NB4 (cell line): Measurements from ENCODE around the gene MGRN1.
A peak's percentile ranks its signal among the peaks of the same experiment; 100 is the strongest.

Experiments used
- DNase-seq: peaks from one replicate; pipeline ENCODE4 v3.0.0; 2010; ENCODE audit warnings: low read depth
- H3K4me3 ChIP-seq: one replicate; pipeline ENCODE4 v1.5.1; 2011; ENCODE audit warnings: mild to moderate bottlenecking, low read depth, low read length, moderate library complexity
- MYC ChIP-seq: IDR thresholded peaks from 2 replicates; pipeline ENCODE4 v1.6.1; 2011; ENCODE audit warnings: low read depth, low read length
- POLR2A ChIP-seq: IDR thresholded peaks from 2 replicates; pipeline ENCODE4 v1.6.1; 2011; ENCODE audit warnings: mild to moderate bottlenecking; ENCODE audit not compliant: insufficient read length; ENCODE audit errors: extremely low read depth
- TF ChIP-seq, protein P1 (sequence below): IDR thresholded peaks from 2 replicates; pipeline ENCODE4 v1.6.1; 2011; ENCODE audit warnings: low read depth, low read length
- TF ChIP-seq, protein P2 (sequence below): IDR thresholded peaks from one replicate; pipeline ENCODE4 v1.5.1; 2012; ENCODE audit warnings: low read depth, low read length

The MGRN1 gene

DNA sequence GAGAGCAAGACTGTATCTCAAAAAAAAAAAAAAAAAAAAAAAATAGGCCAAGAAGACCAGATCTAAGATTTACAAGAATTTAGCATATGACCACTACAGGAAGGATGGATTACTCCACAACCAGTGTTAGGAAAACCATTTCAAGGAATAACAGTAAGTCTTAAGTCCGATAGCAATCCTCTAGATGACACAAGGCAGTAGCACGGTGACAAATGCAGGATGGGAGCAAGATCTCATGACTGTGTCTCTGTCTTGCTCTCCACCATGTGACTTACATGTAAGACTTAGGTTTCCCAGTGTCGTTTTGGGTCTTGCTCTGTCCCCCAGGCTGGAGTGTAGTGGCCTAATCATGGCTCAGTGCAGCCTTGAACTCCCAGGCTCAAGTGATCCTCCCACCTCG, 40.7 kb upstream of the MGRN1 start:
- no peak for TF ChIP-seq POLR2A
- TF ChIP-seq MYC: no peak
- TF ChIP-seq, protein P1, sequence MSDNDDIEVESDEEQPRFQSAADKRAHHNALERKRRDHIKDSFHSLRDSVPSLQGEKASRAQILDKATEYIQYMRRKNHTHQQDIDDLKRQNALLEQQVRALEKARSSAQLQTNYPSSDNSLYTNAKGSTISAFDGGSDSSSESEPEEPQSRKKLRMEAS: no peak
- TF ChIP-seq, protein P2, sequence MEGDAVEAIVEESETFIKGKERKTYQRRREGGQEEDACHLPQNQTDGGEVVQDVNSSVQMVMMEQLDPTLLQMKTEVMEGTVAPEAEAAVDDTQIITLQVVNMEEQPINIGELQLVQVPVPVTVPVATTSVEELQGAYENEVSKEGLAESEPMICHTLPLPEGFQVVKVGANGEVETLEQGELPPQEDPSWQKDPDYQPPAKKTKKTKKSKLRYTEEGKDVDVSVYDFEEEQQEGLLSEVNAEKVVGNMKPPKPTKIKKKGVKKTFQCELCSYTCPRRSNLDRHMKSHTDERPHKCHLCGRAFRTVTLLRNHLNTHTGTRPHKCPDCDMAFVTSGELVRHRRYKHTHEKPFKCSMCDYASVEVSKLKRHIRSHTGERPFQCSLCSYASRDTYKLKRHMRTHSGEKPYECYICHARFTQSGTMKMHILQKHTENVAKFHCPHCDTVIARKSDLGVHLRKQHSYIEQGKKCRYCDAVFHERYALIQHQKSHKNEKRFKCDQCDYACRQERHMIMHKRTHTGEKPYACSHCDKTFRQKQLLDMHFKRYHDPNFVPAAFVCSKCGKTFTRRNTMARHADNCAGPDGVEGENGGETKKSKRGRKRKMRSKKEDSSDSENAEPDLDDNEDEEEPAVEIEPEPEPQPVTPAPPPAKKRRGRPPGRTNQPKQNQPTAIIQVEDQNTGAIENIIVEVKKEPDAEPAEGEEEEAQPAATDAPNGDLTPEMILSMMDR: no peak
- no peak overlapping the region for H3K4me3 ChIP-seq
- DNase-seq: peak; percentile 21

DNA sequence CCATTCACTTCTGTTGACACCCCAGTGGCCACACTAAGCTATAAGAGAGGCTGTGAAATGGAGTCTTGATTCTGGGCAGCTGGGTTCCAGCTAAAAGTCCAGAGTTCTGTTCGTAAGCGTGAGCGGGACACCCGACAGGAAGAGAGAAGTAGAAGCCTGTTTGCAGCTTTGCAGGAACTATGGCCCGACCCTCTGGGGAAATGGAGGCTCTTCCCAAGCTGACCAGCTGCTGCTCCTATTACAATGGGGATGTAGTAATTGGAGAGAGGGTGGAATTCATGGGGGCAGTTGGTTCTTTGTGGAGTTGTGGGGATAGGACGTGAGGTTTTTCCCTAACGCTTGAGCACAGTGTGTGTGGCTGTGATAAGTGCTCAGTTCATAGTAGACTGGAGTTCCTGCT, 38.3 kb upstream of the MGRN1 start:
- no peak for DNase-seq
- TF ChIP-seq MYC (no peak), POLR2A (no peak)
- TF ChIP-seq, protein P2: no peak
- TF ChIP-seq, protein P1: no peak
- no peak overlapping the region for H3K4me3 ChIP-seq

DNA sequence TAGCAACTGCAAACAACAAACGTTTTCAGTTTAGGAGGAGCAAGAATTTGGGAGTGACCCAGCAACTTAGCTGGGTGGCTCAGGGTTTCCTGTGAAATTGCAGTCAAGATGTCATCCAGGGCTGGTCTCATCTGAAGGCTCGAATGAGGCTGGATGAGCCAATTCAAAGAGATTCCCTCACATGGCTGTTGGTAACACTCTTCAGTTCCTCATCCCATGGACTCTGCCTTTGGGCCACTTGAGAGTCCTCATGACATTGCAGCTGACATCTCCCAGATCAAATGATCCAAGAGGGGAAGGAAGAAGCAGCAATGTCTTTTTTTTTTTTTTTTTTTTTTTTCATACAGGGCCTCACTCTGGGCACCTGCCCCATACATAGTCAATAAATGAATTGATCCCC, 36.2 kb upstream of the MGRN1 start:
- TF ChIP-seq, protein P1: no peak
- H3K4me3 ChIP-seq: no peak overlapping the region
- no peak for DNase-seq

DNA sequence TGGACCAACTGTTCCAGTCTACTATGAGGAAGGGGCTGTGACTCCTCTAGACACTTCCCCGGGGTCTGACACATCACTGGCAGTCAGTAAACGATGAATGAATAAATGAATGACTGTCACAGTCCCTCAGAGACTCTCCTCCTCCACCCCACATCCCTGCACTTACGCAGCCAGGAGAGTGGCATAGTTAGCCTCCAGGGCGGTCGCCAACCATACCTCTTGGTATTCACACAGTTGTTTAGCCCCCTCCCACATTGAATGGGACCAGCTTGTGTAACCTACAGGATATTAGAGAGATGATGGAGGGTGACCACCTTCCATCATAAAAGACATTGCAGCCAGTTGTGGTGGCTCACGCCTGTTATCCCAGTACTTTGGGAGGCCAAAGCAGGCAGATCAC, 35.7 kb upstream of the MGRN1 start:
- TF ChIP-seq MYC (no peak), POLR2A (no peak)
- TF ChIP-seq, protein P2: no peak
- TF ChIP-seq, protein P1: no peak
- DNase-seq: no peak
- no peak overlapping the region for H3K4me3 ChIP-seq

DNA sequence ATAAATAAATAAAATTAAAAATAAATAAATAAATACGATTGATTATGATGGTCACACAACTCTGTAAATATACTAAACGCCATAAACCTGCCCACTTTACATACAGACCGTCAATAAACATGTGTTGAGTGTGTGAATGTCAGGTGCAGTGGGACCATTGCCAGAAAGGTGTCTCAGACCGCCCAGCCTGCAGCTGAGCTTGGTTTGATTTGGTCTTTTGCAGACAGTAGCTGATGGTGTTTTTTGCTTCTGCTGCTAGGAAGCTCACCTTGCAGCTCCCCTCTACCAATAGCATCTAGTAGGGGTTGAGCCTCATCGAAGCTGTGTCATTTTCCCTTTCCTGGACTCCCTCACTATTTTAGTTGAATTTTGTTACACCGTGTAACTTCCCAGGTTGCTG, 33.4 kb upstream of the MGRN1 start:
- no peak for DNase-seq
- TF ChIP-seq POLR2A (no peak), MYC (no peak)
- TF ChIP-seq, protein P1: no peak
- TF ChIP-seq, protein P2: no peak
- H3K4me3 ChIP-seq: no peak overlapping the region

DNA sequence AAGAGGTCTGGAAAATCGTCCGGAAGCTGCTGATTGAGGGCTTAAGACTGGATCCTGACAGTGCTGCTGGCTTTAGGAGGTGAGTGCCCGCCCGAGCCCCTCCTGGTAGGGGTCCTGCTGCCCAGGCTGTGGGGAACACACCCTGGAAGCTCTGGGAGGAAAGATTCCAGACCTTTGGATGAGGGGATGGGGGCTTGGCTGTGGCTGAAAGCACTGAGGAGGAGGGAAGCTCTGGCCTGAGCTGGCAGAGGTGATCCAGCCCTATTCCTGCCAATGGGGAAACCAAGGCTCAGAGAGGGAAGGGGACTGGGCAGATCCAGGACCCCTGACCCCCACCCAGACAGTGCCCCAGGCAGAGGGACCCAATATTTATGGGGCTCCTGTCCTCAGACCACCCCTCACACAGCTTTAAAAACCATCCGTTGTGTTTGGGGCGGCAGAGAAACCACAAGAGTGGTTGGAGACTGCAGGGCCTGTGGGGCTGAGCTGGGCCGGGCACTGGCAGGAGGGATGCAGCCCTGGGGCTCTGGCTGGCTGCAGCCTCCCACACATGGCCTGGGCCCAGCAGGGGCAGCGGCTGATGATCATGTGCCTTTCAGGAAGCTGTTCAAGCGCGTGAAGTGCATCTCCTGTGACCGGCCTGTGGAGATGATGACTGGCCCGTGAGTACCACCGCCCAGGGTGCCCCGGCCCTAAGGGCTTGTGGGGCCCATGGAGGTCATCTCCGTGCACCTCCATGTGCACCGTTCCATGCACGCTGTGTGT, 32.7 kb upstream of the MGRN1 start:
- TF ChIP-seq, protein P1: peak; percentile 79
- peak; percentile 73 for TF ChIP-seq MYC
- TF ChIP-seq POLR2A: no peak
- DNase-seq: peak; percentile 75
- no peak overlapping the region for H3K4me3 ChIP-seq
